Caco-2 (cell line): ENCODE results near the gene MGA. TPM values are rescaled to one million over a fixed set of nuclear protein-coding genes. Genes with fewer than 3 reads are reported as not detected.

Source experiments
- BruUV-seq: library from RNA; stranded (reverse); fragments of 400-500 nt; replicated peaks from 2 replicates; lab custom pipeline; 2021; lab: Mats Ljungman, UMichigan
- CTCF ChIA-PET: fragments of 300-600 bp; sonication (Branson Sonifier 250); formaldehyde crosslinking; loops from one replicate; lab custom pipeline; 2022; ENCODE audit warnings: antibody characterized with exemption; lab: Charles Lee
- POLR2A ChIA-PET: fragments of 300-600 bp; sonication (Branson Sonifier 250); formaldehyde crosslinking; loops from one replicate; lab custom pipeline; 2022; ENCODE audit warnings: antibody characterized with exemption; lab: Charles Lee
- DNase-seq, 2 experiments: peaks; one replicate each; pipeline versions ENCODE4 v3.0.0 to v3.0.0-alpha.2; 2020 to 2022
- H3K27me3 ChIP-seq: replicated peaks from 2 replicates; pipeline ENCODE4 v1.6.0; 2011; ENCODE audit warnings: low read length; ENCODE audit not compliant: control insufficient read depth, insufficient read depth
- H3K36me3 ChIP-seq: 2 replicates; pipeline ENCODE4 v1.5.1; 2011; ENCODE audit warnings: low read length; ENCODE audit not compliant: control insufficient read depth, insufficient read depth
- H3K4me1 ChIP-seq: fragments of 250-450 bp; sonication (Bioruptor Pico); 2 replicates; pipeline ENCODE4 v1.5.1; 2020; ENCODE audit warnings: mild to moderate bottlenecking
- H3K4me3 ChIP-seq: 2 replicates; pipeline ENCODE4 v1.5.1; 2011; ENCODE audit warnings: low read depth, mild to moderate bottlenecking, control low read depth, low read length
- H3K9me3 ChIP-seq: fragments of 250-450 bp; sonication (Bioruptor Pico); 2 replicates; pipeline ENCODE4 v1.5.1; 2020; ENCODE audit warnings: mild to moderate bottlenecking, moderate library complexity
- H3K27ac Mint-ChIP-seq: one replicate; pipeline ENCODE4 v1.8.0; 2022; ENCODE audit warnings: mixed read lengths; ENCODE audit not compliant: unreplicated experiment
- H3K27me3 Mint-ChIP-seq: one replicate; pipeline ENCODE4 v1.8.0; 2022; ENCODE audit warnings: mixed read lengths; ENCODE audit not compliant: insufficient read depth, unreplicated experiment
- H3K36me3 Mint-ChIP-seq: one replicate; pipeline ENCODE4 v1.8.0; 2022; ENCODE audit warnings: mild to moderate bottlenecking, mixed read lengths; ENCODE audit not compliant: insufficient read depth, unreplicated experiment
- H3K4me1 Mint-ChIP-seq: one replicate; pipeline ENCODE4 v1.8.0; 2022; ENCODE audit warnings: low read depth, mixed read lengths; ENCODE audit not compliant: unreplicated experiment
- H3K4me3 Mint-ChIP-seq: one replicate; pipeline ENCODE4 v1.8.0; 2022; ENCODE audit warnings: mild to moderate bottlenecking, moderate library complexity, mixed read lengths; ENCODE audit not compliant: unreplicated experiment
- H3K9me3 Mint-ChIP-seq: one replicate; pipeline ENCODE4 v1.8.0; 2022; ENCODE audit warnings: mixed read lengths; ENCODE audit not compliant: unreplicated experiment
- CTCF ChIP-seq, 2 experiments: fragments of 200-600 bp in 1 of 2; IDR thresholded peaks; 1 replicate in 1 of 2; 2 replicates in 1 of 2; pipeline versions ENCODE4 v1.5.1 to v1.8.0; 2011 to 2022; ENCODE audit warnings: antibody characterized with exemption in 1 of 2, control low read depth in 1 of 2, inconsistent platforms in 1 of 2, low read depth in 1 of 2, low read length in 1 of 2, mild to moderate bottlenecking in 1 of 2, moderate library complexity in 1 of 2; ENCODE audit not compliant: insufficient read depth in 1 of 2, severe bottlenecking in 1 of 2, unreplicated experiment in 1 of 2
- intact Hi-C: fragments of 100-400 bp; cut with micrococcal nuclease; formaldehyde crosslinking; loops from one replicate; pipeline ENCODE4 v1.10.0; 2022; ENCODE audit not compliant: unreplicated experiment
- total RNA-seq: library from RNA; stranded (reverse); gene quantifications from 2 replicates; pipeline ENCODE4 v1.2.3, GENCODE V29; 2022

Gene MGA
- total RNA-seq, 1 experiment from 2014 or later, result 59.6 TPM

DNA sequence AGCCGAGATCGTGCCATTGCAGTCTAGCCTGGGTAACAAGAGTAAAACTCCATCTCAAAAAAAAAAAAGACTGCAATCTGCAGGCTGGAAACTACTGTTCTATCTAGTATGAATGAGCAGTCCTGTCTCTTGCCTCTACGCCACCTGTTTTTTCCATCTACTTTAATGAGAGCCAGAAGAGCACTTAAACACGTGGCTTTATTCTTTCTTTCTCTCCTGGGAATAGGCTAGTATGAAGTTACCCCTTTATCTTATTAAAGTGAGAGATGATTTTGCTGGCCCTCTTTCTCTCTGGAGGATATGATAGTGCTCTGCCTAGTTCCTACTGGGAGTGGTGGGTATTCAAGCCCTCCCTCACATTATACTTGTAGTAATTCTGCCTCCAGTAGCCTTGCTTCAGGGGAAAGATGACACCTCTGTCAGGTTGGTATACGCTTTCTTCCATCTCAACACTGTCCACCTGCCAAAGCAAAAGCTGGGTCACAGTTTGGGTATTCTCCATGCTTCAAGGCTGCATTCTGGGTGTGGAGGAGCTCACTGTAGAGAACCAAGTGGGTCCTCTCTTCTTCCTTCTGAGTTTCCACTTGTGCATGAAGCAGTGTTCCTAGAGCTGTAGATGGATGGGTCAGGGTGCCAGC is 131.9 kb downstream of the MGA start:
- POLR2A ChIA-PET, result interaction anchor here (0.7 kb wide), 1 partner anchor 51 kb away, joined by 3 read pairs; no protein-coding TSS in a partner anchor
- CTCF ChIA-PET, result no interaction called here
- H3K4me3 Mint-ChIP-seq, result no peak overlapping the region
- TF ChIP-seq CTCF (IDR thresholded peaks at IDR 0.05; ENCODE audit: insufficient read depth in 1 of 2, low read depth in 1 of 2, low read length in 1 of 2, severe bottlenecking in 1 of 2, unreplicated experiment in 1 of 2), result no peak
- peak overlapping the region; percentile 39 for H3K27ac Mint-ChIP-seq
- no peaks in the 10 kb centered on the region for H3K9me3 ChIP-seq
- H3K4me1 Mint-ChIP-seq, result peaks cover 31% of the 10 kb centered on the region
- H3K36me3 Mint-ChIP-seq, result peaks cover 5% of the 10 kb centered on the region
- no peaks in the 10 kb centered on the region for H3K27me3 Mint-ChIP-seq
- intact Hi-C loops, result no loop called here
- no TSS peak for BruUV-seq
- DNase-seq, result no peak
- H3K4me1 ChIP-seq, result peaks cover 38% of the 10 kb centered on the region
- no peaks in the 10 kb centered on the region for H3K9me3 Mint-ChIP-seq
- no peaks in the 10 kb centered on the region for H3K27me3 ChIP-seq
- H3K4me3 ChIP-seq, result no peak overlapping the region
- H3K36me3 ChIP-seq, result no peaks in the 10 kb centered on the region

GRCh38 chr15:41794081-41794480 is 133.9 kb downstream of the MGA start:
- peaks cover 40% of the 10 kb centered on the region for H3K4me1 ChIP-seq
- Mint-ChIP-seq H3K27ac (no peak overlapping the region), H3K9me3 (no peaks in the 10 kb centered on the region), H3K4me3 (no peak overlapping the region), H3K4me1 (peaks cover 26% of the 10 kb centered on the region), H3K36me3 (peaks cover 5% of the 10 kb centered on the region), H3K27me3 (no peaks in the 10 kb centered on the region)
- no peaks in the 10 kb centered on the region for H3K36me3 ChIP-seq
- no peak for TF ChIP-seq CTCF (IDR thresholded peaks at IDR 0.05; ENCODE audit: insufficient read depth in 1 of 2, low read depth in 1 of 2, low read length in 1 of 2, severe bottlenecking in 1 of 2, unreplicated experiment in 1 of 2)
- intact Hi-C loops, result no loop called here
- no peak overlapping the region for H3K4me3 ChIP-seq
- H3K27me3 ChIP-seq, result no peaks in the 10 kb centered on the region
- no peaks in the 10 kb centered on the region for H3K9me3 ChIP-seq
- CTCF ChIA-PET, result interaction anchor here (1.1 kb wide), 1 partner anchor 20 kb away, joined by 4 read pairs; the partner anchor contains the start of gene MAPKBP1
- no TSS peak for BruUV-seq
- no peak for DNase-seq
- POLR2A ChIA-PET, result no interaction called here

DNA sequence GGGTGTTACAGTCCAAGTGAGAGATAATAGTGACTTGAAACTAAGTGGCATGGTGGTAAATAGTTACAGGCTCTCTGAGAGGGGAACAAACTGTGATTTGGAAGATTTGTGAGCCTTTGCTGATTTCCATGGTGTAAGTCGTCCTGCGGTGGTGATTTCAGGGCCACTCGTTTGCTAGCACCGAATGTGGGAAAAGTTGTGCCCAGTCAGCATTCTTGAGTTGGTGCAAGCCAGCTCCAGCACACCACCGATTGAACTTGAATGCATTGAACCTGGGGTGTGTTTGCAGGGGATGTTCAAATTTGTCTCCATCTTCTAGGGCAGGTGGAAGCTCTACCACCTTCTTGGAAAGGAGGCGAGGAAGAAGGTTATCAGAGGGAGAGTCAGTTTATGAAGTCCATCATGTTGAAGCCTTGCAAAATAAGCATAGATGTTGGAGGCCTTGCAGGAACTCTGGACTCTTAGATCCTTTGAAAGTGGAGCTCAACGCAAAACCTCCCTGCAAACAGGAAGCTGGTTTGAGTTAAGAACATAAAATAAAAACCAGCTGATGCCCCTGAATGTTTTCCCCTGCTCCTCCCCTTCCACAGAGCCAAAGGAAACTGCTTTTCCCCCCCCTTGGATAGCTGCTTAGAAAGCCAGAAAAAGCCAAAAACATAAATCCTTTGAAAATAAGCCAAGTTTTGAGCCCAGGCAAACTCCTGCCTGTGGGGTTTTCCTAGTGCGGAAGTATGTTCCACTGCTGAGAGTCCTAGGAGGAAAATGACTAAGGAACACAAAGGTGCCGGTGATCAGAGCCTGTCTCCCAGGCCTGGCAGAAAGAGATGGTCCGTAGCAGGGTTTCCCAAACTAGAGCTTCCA is 136.0 kb downstream of the MGA start:
- CTCF ChIA-PET, result no interaction called here
- Mint-ChIP-seq H3K27ac (no peak overlapping the region), H3K27me3 (no peaks in the 10 kb centered on the region), H3K4me3 (no peak overlapping the region), H3K4me1 (peaks cover 13% of the 10 kb centered on the region), H3K36me3 (peaks cover 15% of the 10 kb centered on the region), H3K9me3 (no peaks in the 10 kb centered on the region)
- Histone ChIP-seq H3K9me3 (no peaks in the 10 kb centered on the region), H3K27me3 (no peaks in the 10 kb centered on the region), H3K4me3 (no peak overlapping the region), H3K4me1 (peaks cover 25% of the 10 kb centered on the region), H3K36me3 (no peaks in the 10 kb centered on the region)
- intact Hi-C loops, result no loop called here
- POLR2A ChIA-PET, result interaction anchor here (0.8 kb wide), 1 partner anchor 22 kb away, joined by 3 read pairs; the partner anchor contains the start of gene MAPKBP1
- no TSS peak for BruUV-seq
- TF ChIP-seq CTCF (IDR thresholded peaks at IDR 0.05; ENCODE audit: insufficient read depth in 1 of 2, low read depth in 1 of 2, low read length in 1 of 2, severe bottlenecking in 1 of 2, unreplicated experiment in 1 of 2), result no peak
- DNase-seq, result no peak
